Mesothelial cell of epicardium (in vitro differentiated cells): ENCODE measurements around the gene DAO. TPM values are rescaled to one million over a fixed set of nuclear protein-coding genes. Genes with fewer than 3 reads are reported as not detected.

ENCODE experiments used
- DNase-seq, 2 experiments: peaks; one replicate each; pipeline ENCODE4 v3.0.0; 2021; ENCODE audit warnings: low spot score in 2 of 2; ENCODE audit not compliant: unreplicated experiment in 2 of 2
- H3K27ac Mint-ChIP-seq: 2 replicates; pipeline ENCODE4 v1.8.0; 2021; ENCODE audit warnings: mixed read lengths
- H3K27me3 Mint-ChIP-seq: 2 replicates; pipeline ENCODE4 v1.8.0; 2021; ENCODE audit warnings: low read depth, mixed read lengths
- H3K36me3 Mint-ChIP-seq: 2 replicates; pipeline ENCODE4 v1.8.0; 2021; ENCODE audit warnings: mixed read lengths
- H3K4me1 Mint-ChIP-seq: 2 replicates; pipeline ENCODE4 v1.8.0; 2021; ENCODE audit warnings: mixed read lengths
- H3K4me3 Mint-ChIP-seq: 2 replicates; pipeline ENCODE4 v1.8.0; 2021; ENCODE audit warnings: mild to moderate bottlenecking, moderate library complexity, mixed read lengths
- H3K9me3 Mint-ChIP-seq: 2 replicates; pipeline ENCODE4 v1.8.0; 2021; ENCODE audit warnings: mixed read lengths
- CTCF ChIP-seq: fragments of 200-600 bp; sonication (generic); IDR thresholded peaks from one replicate; pipeline ENCODE4 v1.5.0; 2021; ENCODE audit warnings: antibody characterized with exemption; ENCODE audit not compliant: unreplicated experiment
- total RNA-seq: library from RNA; stranded (reverse); gene quantifications from 3 replicates; pipeline ENCODE4 v1.2.1, GENCODE V29; 2021

Gene DAO
- total RNA-seq, 1 donor from 2014 or later: not detected

GRCh38 chr12:108918206-108918605 lies 38.3 kb downstream of the DAO start:
- Mint-ChIP-seq H3K9me3 (peaks cover 5% of the 10 kb centered on the region), H3K27ac (no peak overlapping the region)

GRCh38 chr12:108918960-108919642 lies 39.2 kb downstream of the DAO start:
- no peak for DNase-seq
- H3K27me3 Mint-ChIP-seq: peaks cover 19% of the 10 kb centered on the region
- no peak for TF ChIP-seq CTCF
- no peak overlapping the region for H3K4me3 Mint-ChIP-seq
- peaks cover 5% of the 10 kb centered on the region for H3K9me3 Mint-ChIP-seq
- H3K36me3 Mint-ChIP-seq: no peaks in the 10 kb centered on the region
- no peak overlapping the region for H3K27ac Mint-ChIP-seq
- no peaks in the 10 kb centered on the region for H3K4me1 Mint-ChIP-seq

More at GRCh38 chr12:108918206-108918605, 38.3 kb downstream of the DAO start:
- no peak for DNase-seq
- no peak for TF ChIP-seq CTCF
- Mint-ChIP-seq H3K36me3 (no peaks in the 10 kb centered on the region), H3K4me3 (no peak overlapping the region), H3K4me1 (no peaks in the 10 kb centered on the region), H3K27me3 (peaks cover 15% of the 10 kb centered on the region)

- Mint-ChIP-seq H3K36me3 (no peaks in the 10 kb centered on the region), H3K9me3 (peaks cover 13% of the 10 kb centered on the region), H3K4me3 (no peak overlapping the region), H3K4me1 (no peaks in the 10 kb centered on the region), H3K27ac (no peak overlapping the region), H3K27me3 (peaks cover 24% of the 10 kb centered on the region)
- DNase-seq: no peak
- TF ChIP-seq CTCF: no peak
Observed at GRCh38 chr12:108921946-108922345, 42.1 kb downstream of the DAO start.

GRCh38 chr12:108922918-108923317 lies 43.0 kb downstream of the DAO start:
- H3K4me3 Mint-ChIP-seq: no peak overlapping the region
- peaks cover 24% of the 10 kb centered on the region for H3K27me3 Mint-ChIP-seq
- no peak for DNase-seq
- no peak overlapping the region for H3K27ac Mint-ChIP-seq
- no peaks in the 10 kb centered on the region for H3K4me1 Mint-ChIP-seq
- no peak for TF ChIP-seq CTCF
- H3K9me3 Mint-ChIP-seq: peaks cover 14% of the 10 kb centered on the region
- H3K36me3 Mint-ChIP-seq: no peaks in the 10 kb centered on the region

GRCh38 chr12:108928695-108929094 lies 48.8 kb downstream of the DAO start:
- no peaks in the 10 kb centered on the region for H3K36me3 Mint-ChIP-seq
- no peak overlapping the region for H3K4me3 Mint-ChIP-seq
- H3K9me3 Mint-ChIP-seq: peaks cover 9% of the 10 kb centered on the region
- TF ChIP-seq CTCF: no peak
- no peak overlapping the region for H3K27ac Mint-ChIP-seq
- H3K27me3 Mint-ChIP-seq: peaks cover 9% of the 10 kb centered on the region
- DNase-seq: no peak
- peaks cover 3% of the 10 kb centered on the region for H3K4me1 Mint-ChIP-seq

GRCh38 chr12:108930155-108930554 lies 50.3 kb downstream of the DAO start:
- peaks cover 3% of the 10 kb centered on the region for H3K27me3 Mint-ChIP-seq
- no peak for DNase-seq
- no peak for TF ChIP-seq CTCF
- H3K36me3 Mint-ChIP-seq: no peaks in the 10 kb centered on the region
- H3K4me3 Mint-ChIP-seq: no peak overlapping the region
- H3K9me3 Mint-ChIP-seq: peaks cover 9% of the 10 kb centered on the region
- H3K4me1 Mint-ChIP-seq: peaks cover 3% of the 10 kb centered on the region
- no peak overlapping the region for H3K27ac Mint-ChIP-seq
